H9 (cell line): ENCODE data around the gene LRRK2. TPM values are rescaled to one million over a fixed set of nuclear protein-coding genes. Genes with fewer than 3 reads are reported as not detected.

Source experiments
- DNase-seq: peaks from one replicate; pipeline ENCODE4 v3.0.0-alpha.2; 2017
- H2AFZ ChIP-seq: one replicate; pipeline ENCODE4 v1.6.1; 2013; ENCODE audit warnings: mild to moderate bottlenecking, low read length, control low read depth, moderate library complexity
- H2AK5ac ChIP-seq: 2 replicates; pipeline ENCODE4 v1.6.1; 2013; ENCODE audit warnings: low read length, control low read depth, mixed read lengths; ENCODE audit not compliant: insufficient read length
- H2BK120ac ChIP-seq: one replicate; pipeline ENCODE4 v1.6.1; 2013; ENCODE audit warnings: low read depth, mild to moderate bottlenecking, low read length, control low read depth, inconsistent platforms; ENCODE audit not compliant: poor library complexity, severe bottlenecking
- H2BK12ac ChIP-seq: 2 replicates; pipeline ENCODE4 v1.6.1; 2013; ENCODE audit warnings: low read length, control low read depth, mixed read lengths, low read depth; ENCODE audit not compliant: insufficient read length
- H2BK15ac ChIP-seq: 2 replicates; pipeline ENCODE4 v1.6.1; 2013; ENCODE audit warnings: low read depth, low read length, control low read depth
- H2BK20ac ChIP-seq: one replicate; pipeline ENCODE4 v1.6.1; 2013; ENCODE audit warnings: low read depth, mild to moderate bottlenecking, low read length, control low read depth, inconsistent platforms; ENCODE audit not compliant: poor library complexity, severe bottlenecking
- H2BK5ac ChIP-seq: 2 replicates; pipeline ENCODE4 v1.6.1; 2013; ENCODE audit warnings: low read length, control low read depth, mixed read lengths; ENCODE audit not compliant: insufficient read length
- H3K14ac ChIP-seq: 2 replicates; pipeline ENCODE4 v1.6.1; 2013; ENCODE audit warnings: low read length, control low read depth; ENCODE audit not compliant: insufficient read depth
- H3K18ac ChIP-seq: 2 replicates; pipeline ENCODE4 v1.6.1; 2013; ENCODE audit warnings: low read depth, mild to moderate bottlenecking, mixed read lengths, low read length, control low read depth; ENCODE audit not compliant: insufficient read length
- H3K23ac ChIP-seq: 2 replicates; pipeline ENCODE4 v1.6.1; 2013; ENCODE audit warnings: low read length, control low read depth, mixed read lengths, low read depth; ENCODE audit not compliant: insufficient read length
- H3K23me2 ChIP-seq: 2 replicates; pipeline ENCODE4 v1.6.1; 2013; ENCODE audit warnings: low read depth, mild to moderate bottlenecking, mixed read lengths, low read length, control low read depth; ENCODE audit not compliant: insufficient read length, poor library complexity, severe bottlenecking
- H3K27ac ChIP-seq: 2 replicates; pipeline ENCODE4 v1.5.1; 2013; ENCODE audit warnings: low read length, control low read depth, mixed read lengths, low read depth; ENCODE audit not compliant: insufficient read length
- H3K27me3 ChIP-seq: 2 replicates; pipeline ENCODE4 v1.6.1; 2013; ENCODE audit warnings: low read length, control low read depth, inconsistent platforms; ENCODE audit not compliant: insufficient read depth
- H3K4ac ChIP-seq: 2 replicates; pipeline ENCODE4 v1.6.1; 2013; ENCODE audit warnings: low read depth, mild to moderate bottlenecking, control low read depth, inconsistent platforms, low read length, moderate library complexity
- H3K4me1 ChIP-seq: 2 replicates; pipeline ENCODE4 v1.6.1; 2013; ENCODE audit warnings: low read length, control low read depth, inconsistent platforms; ENCODE audit not compliant: insufficient read depth
- H3K4me2 ChIP-seq: 2 replicates; pipeline ENCODE4 v1.6.1; 2013; ENCODE audit warnings: low read length, control low read depth, mixed read lengths; ENCODE audit not compliant: insufficient read length, insufficient read depth
- H3K56ac ChIP-seq: 2 replicates; pipeline ENCODE4 v1.6.1; 2013; ENCODE audit warnings: low read depth, mild to moderate bottlenecking, mixed read lengths, low read length, control low read depth; ENCODE audit not compliant: insufficient read length
- H3K79me1 ChIP-seq: 2 replicates; pipeline ENCODE4 v1.6.1; 2013; ENCODE audit warnings: low read depth, mild to moderate bottlenecking, moderate library complexity, low read length, control low read depth, inconsistent platforms; ENCODE audit not compliant: insufficient read depth, poor library complexity, severe bottlenecking
- H3K79me2 ChIP-seq: 2 replicates; pipeline ENCODE4 v1.6.1; 2013; ENCODE audit warnings: low read length, control low read depth, inconsistent platforms; ENCODE audit not compliant: insufficient read depth
- H3K9ac ChIP-seq: 2 replicates; pipeline ENCODE4 v1.6.1; 2013; ENCODE audit warnings: low read length, control low read depth, mixed read lengths; ENCODE audit not compliant: insufficient read length; ENCODE audit errors: extremely low read depth
- H3K9me3 ChIP-seq: one replicate; pipeline ENCODE4 v1.6.1; 2013; ENCODE audit warnings: low read depth, low read length, inconsistent platforms; ENCODE audit not compliant: control insufficient read depth
- H3T11ph ChIP-seq: one replicate; pipeline ENCODE4 v1.6.1; 2013; ENCODE audit warnings: mild to moderate bottlenecking, low read length, control low read depth, inconsistent platforms
- H4K20me1 ChIP-seq: one replicate; pipeline ENCODE4 v1.6.1; 2013; ENCODE audit not compliant: control insufficient read depth, insufficient read length, insufficient read depth
- H4K5ac ChIP-seq: 2 replicates; pipeline ENCODE4 v1.6.1; 2013; ENCODE audit warnings: low read depth, mild to moderate bottlenecking, mixed read lengths, low read length, control low read depth; ENCODE audit not compliant: insufficient read length
- H4K8ac ChIP-seq: replicated peaks from 2 replicates; pipeline ENCODE4 v1.6.1; 2013; ENCODE audit warnings: low read length, control low read depth, mixed read lengths, low read depth; ENCODE audit not compliant: insufficient read length
- H4K91ac ChIP-seq: 2 replicates; pipeline ENCODE4 v1.6.1; 2013; ENCODE audit warnings: low read depth, mild to moderate bottlenecking, moderate library complexity, mixed read lengths, low read length, control low read depth; ENCODE audit not compliant: insufficient read length
- H3K27ac Mint-ChIP-seq, 3 experiments: 2 replicates in 2 of 3; 3 replicates in 1 of 3; pipeline ENCODE4 v1.8.0; 2020 to 2021; ENCODE audit warnings: mixed read lengths in 3 of 3, mild to moderate bottlenecking in 1 of 3, moderate library complexity in 1 of 3
- H3K27me3 Mint-ChIP-seq: 2 replicates; pipeline ENCODE4 v1.8.0; 2021; ENCODE audit warnings: low read depth, mild to moderate bottlenecking, moderate library complexity, mixed read lengths
- H3K36me3 Mint-ChIP-seq, 3 experiments: 2 replicates in 2 of 3; 3 replicates in 1 of 3; pipeline ENCODE4 v1.8.0; 2020 to 2021; ENCODE audit warnings: low read depth in 3 of 3, mixed read lengths in 3 of 3; ENCODE audit not compliant: insufficient read depth in 1 of 3
- H3K4me1 Mint-ChIP-seq, 2 experiments: 2 replicates each; pipeline ENCODE4 v1.8.0; 2020; ENCODE audit warnings: mixed read lengths in 2 of 2
- H3K4me3 Mint-ChIP-seq, 2 experiments: 2 replicates in 1 of 2; 3 replicates in 1 of 2; pipeline ENCODE4 v1.8.0; 2020 to 2021; ENCODE audit warnings: mild to moderate bottlenecking in 2 of 2, mixed read lengths in 2 of 2, moderate library complexity in 1 of 2
- H3K9me3 Mint-ChIP-seq, 2 experiments: 2 replicates in 1 of 2; 3 replicates in 1 of 2; pipeline ENCODE4 v1.8.0; 2020; ENCODE audit warnings: mild to moderate bottlenecking in 2 of 2, mixed read lengths in 2 of 2, moderate library complexity in 1 of 2
- CTCF ChIP-seq: fragments of 200-600 bp; sonication (generic); conservative IDR thresholded peaks from 3 replicates; pipeline ENCODE4 v1.8.0; 2021; ENCODE audit warnings: antibody characterized with exemption, mild to moderate bottlenecking
- total RNA-seq: library from RNA; stranded (reverse); gene quantifications from 2 replicates; pipeline ENCODE4 v1.2.1, GENCODE V29; 2021

LRRK2 gene
- total RNA-seq, 1 experiment from 2014 or later = 0.17 TPM

- peaks cover 0 to 5% (median 0%) of the 10 kb centered on the region in 3 experiments; a peak in 2 of 7 replicates for H3K36me3 Mint-ChIP-seq
- H3K4me3 Mint-ChIP-seq = no peak overlapping the region
- Histone ChIP-seq H3K18ac (no peak overlapping the region), H3K79me2 (no peaks in the 10 kb centered on the region), H3K79me1 (no peaks in the 10 kb centered on the region), H2AFZ (no peak overlapping the region), H4K8ac (no peak overlapping the region), H3K27ac (no peak overlapping the region), H3K4ac (no peak overlapping the region), H2BK20ac (no peak overlapping the region), H3K23me2 (no peaks in the 10 kb centered on the region), H2BK120ac (no peak overlapping the region), H2BK15ac (no peak overlapping the region), H4K20me1 (no peaks in the 10 kb centered on the region), H2AK5ac (no peak overlapping the region), H2BK5ac (no peak overlapping the region), H2BK12ac (no peak overlapping the region), H3K27me3 (no peaks in the 10 kb centered on the region), H4K5ac (no peak overlapping the region), H3T11ph (no peak overlapping the region), H3K9ac (no peak overlapping the region), H3K4me1 (no peaks in the 10 kb centered on the region), H3K23ac (no peak overlapping the region), H3K56ac (no peak overlapping the region), H3K9me3 (no peaks in the 10 kb centered on the region), H3K4me2 (no peak overlapping the region), H3K14ac (no peak overlapping the region), H4K91ac (no peak overlapping the region)
- no peak for TF ChIP-seq CTCF
- peaks cover 5 to 7% of the 10 kb centered on the region in 2 experiments for H3K9me3 Mint-ChIP-seq
- H3K27ac Mint-ChIP-seq = no peak overlapping the region
- no peak for DNase-seq
- peaks cover 0 to 3% of the 10 kb centered on the region in 2 experiments; a peak in 1 of 4 replicates for H3K4me1 Mint-ChIP-seq
- no peaks in the 10 kb centered on the region for H3K27me3 Mint-ChIP-seq
These were observed 37.1 kb downstream of the LRRK2 start for GRCh38 chr12:40261937-40262336.
